Prostate gland (tissue), 2 donors: ENCODE results near the gene HOXB1.

ENCODE experiments used
- POLR2A ChIP-seq: fragments of 450-650 bp; IDR thresholded peaks from one replicate; pipeline ENCODE4 v1.6.1; 2016; ENCODE audit warnings: antibody characterized with exemption, mild to moderate bottlenecking
- POLR2AphosphoS5 ChIP-seq: sonication (generic); formaldehyde crosslinking; IDR thresholded peaks from one replicate; pipeline ENCODE4 v1.6.1; 2017; ENCODE audit warnings: antibody characterized with exemption
- TF ChIP-seq, protein P1 (sequence below), 4 experiments: fragments of 200-600 bp in 2 of 4; fragments of 450-650 bp in 2 of 4; sonication (generic) in 2 of 4; IDR thresholded peaks; 1 replicate in 3 of 4; 2 replicates in 1 of 4; pipeline ENCODE4 v1.5.1; 2016 to 2019; ENCODE audit warnings: antibody characterized with exemption in 4 of 4, mild to moderate bottlenecking in 2 of 4, moderate library complexity in 2 of 4

DNA sequence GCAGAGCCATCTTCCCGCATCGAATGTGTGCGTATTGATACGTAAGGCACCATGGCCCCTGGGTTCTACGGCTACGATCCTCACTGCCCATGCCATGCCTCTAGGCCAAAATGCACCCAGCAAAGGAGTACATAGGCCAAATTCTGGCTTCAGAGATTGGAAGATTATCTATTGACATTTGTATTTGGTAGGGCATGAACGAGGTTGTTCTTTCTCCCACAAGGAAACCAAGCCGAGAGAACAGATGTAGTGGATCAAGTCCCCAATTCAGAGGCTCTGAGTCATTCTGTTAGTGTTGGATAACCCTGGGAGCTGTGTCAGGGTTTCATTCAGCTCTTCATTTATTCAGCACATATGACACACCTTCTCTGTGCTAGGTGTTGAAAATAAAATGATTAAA, 36.5 kb downstream of the HOXB1 start:
- no peak for TF ChIP-seq POLR2AphosphoS5
- TF ChIP-seq, protein P1, sequence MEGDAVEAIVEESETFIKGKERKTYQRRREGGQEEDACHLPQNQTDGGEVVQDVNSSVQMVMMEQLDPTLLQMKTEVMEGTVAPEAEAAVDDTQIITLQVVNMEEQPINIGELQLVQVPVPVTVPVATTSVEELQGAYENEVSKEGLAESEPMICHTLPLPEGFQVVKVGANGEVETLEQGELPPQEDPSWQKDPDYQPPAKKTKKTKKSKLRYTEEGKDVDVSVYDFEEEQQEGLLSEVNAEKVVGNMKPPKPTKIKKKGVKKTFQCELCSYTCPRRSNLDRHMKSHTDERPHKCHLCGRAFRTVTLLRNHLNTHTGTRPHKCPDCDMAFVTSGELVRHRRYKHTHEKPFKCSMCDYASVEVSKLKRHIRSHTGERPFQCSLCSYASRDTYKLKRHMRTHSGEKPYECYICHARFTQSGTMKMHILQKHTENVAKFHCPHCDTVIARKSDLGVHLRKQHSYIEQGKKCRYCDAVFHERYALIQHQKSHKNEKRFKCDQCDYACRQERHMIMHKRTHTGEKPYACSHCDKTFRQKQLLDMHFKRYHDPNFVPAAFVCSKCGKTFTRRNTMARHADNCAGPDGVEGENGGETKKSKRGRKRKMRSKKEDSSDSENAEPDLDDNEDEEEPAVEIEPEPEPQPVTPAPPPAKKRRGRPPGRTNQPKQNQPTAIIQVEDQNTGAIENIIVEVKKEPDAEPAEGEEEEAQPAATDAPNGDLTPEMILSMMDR (IDR thresholded peaks at IDR 0.05): no peak
- no peak for TF ChIP-seq POLR2A
